Endodermal cell (in vitro differentiated cells): ENCODE results near the gene EYA2. TPM values are rescaled to one million over a fixed set of nuclear protein-coding genes. Genes with fewer than 3 reads are reported as not detected.

Experiments used
- DNase-seq: peaks from one replicate; pipeline ENCODE4 v3.0.0-alpha.2; 2017
- H3K27ac ChIP-seq: 2 replicates; pipeline ENCODE4 v1.5.1; 2013; ENCODE audit warnings: mild to moderate bottlenecking, low read depth, low read length, moderate library complexity
- H3K27me3 ChIP-seq: 2 replicates; pipeline ENCODE4 v1.6.1; 2013; ENCODE audit warnings: mild to moderate bottlenecking, low read length, moderate library complexity; ENCODE audit not compliant: insufficient read depth, control insufficient read depth, poor library complexity, severe bottlenecking
- H3K36me3 ChIP-seq: 2 replicates; pipeline ENCODE4 v1.7.0; 2013; ENCODE audit warnings: mild to moderate bottlenecking, low read length, moderate library complexity; ENCODE audit not compliant: control insufficient read depth, insufficient read depth
- H3K4me1 ChIP-seq: one replicate; pipeline ENCODE4 v1.7.0; 2013; ENCODE audit warnings: low read length; ENCODE audit not compliant: control insufficient read depth, insufficient read depth
- H3K4me3 ChIP-seq: 2 replicates; pipeline ENCODE4 v1.5.1; 2013; ENCODE audit warnings: mild to moderate bottlenecking, low read length, moderate library complexity
- H3K9ac ChIP-seq: 2 replicates; pipeline ENCODE4 v1.6.1; 2013; ENCODE audit warnings: mild to moderate bottlenecking, low read length, moderate library complexity; ENCODE audit not compliant: poor library complexity, severe bottlenecking; ENCODE audit errors: extremely low read depth
- H3K9me3 ChIP-seq: 2 replicates; pipeline ENCODE4 v1.6.1; 2013; ENCODE audit warnings: mild to moderate bottlenecking, low read length, moderate library complexity; ENCODE audit not compliant: control insufficient read depth
- H3K27ac Mint-ChIP-seq: 2 replicates; pipeline ENCODE4 v1.8.0; 2020; ENCODE audit warnings: mixed read lengths
- H3K27me3 Mint-ChIP-seq: 2 replicates; pipeline ENCODE4 v1.8.0; 2021; ENCODE audit warnings: mild to moderate bottlenecking, mixed read lengths; ENCODE audit not compliant: insufficient read depth
- H3K36me3 Mint-ChIP-seq: 2 replicates; pipeline ENCODE4 v1.8.0; 2020; ENCODE audit warnings: low read depth, mixed read lengths
- H3K4me1 Mint-ChIP-seq: 2 replicates; pipeline ENCODE4 v1.8.0; 2020; ENCODE audit warnings: mixed read lengths
- H3K4me3 Mint-ChIP-seq: 2 replicates; pipeline ENCODE4 v1.8.0; 2020; ENCODE audit warnings: mild to moderate bottlenecking, moderate library complexity, mixed read lengths
- H3K9me3 Mint-ChIP-seq: 2 replicates; pipeline ENCODE4 v1.8.0; 2020; ENCODE audit warnings: mild to moderate bottlenecking, mixed read lengths
- WGBS, 2 experiments: methylation state at CpG; one replicate each; pipeline versions ENCODE4 v1.1.5 to v1.1.7; 2013; ENCODE audit warnings: missing lambda C conversion rate in 2 of 2, mixed read lengths in 1 of 2; ENCODE audit not compliant: insufficient coverage in 1 of 2, insufficient read length in 1 of 2; 5-methylcytosine and 5-hydroxymethylcytosine counted together
- total RNA-seq, 2 donors: library from RNA; stranded (reverse); fragmentation: NEBNext Ultra II Directional in 1 of 2; extraction: Animal tissue kit (Norgen Biotek cat#: 25700) in 1 of 2; gene quantifications; 2 replicates in 1 of 2; 3 replicates in 1 of 2; pipeline ENCODE4 v1.2.1, GENCODE V29; 2021
- TF ChIP-seq, protein P1 (sequence below): fragments of 200-600 bp; sonication (generic); conservative IDR thresholded peaks from 2 replicates; pipeline ENCODE4 v1.5.0; 2021; ENCODE audit warnings: antibody characterized with exemption, mild to moderate bottlenecking

The EYA2 gene
- total RNA-seq, 2 donors from 2014 or later = 9.1 to 18.0 TPM

- TF ChIP-seq, protein P1, sequence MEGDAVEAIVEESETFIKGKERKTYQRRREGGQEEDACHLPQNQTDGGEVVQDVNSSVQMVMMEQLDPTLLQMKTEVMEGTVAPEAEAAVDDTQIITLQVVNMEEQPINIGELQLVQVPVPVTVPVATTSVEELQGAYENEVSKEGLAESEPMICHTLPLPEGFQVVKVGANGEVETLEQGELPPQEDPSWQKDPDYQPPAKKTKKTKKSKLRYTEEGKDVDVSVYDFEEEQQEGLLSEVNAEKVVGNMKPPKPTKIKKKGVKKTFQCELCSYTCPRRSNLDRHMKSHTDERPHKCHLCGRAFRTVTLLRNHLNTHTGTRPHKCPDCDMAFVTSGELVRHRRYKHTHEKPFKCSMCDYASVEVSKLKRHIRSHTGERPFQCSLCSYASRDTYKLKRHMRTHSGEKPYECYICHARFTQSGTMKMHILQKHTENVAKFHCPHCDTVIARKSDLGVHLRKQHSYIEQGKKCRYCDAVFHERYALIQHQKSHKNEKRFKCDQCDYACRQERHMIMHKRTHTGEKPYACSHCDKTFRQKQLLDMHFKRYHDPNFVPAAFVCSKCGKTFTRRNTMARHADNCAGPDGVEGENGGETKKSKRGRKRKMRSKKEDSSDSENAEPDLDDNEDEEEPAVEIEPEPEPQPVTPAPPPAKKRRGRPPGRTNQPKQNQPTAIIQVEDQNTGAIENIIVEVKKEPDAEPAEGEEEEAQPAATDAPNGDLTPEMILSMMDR = no peak
- H3K36me3 Mint-ChIP-seq = peaks cover 45% of the 10 kb centered on the region
- Histone ChIP-seq H3K27me3 (no peaks in the 10 kb centered on the region), H3K36me3 (peaks cover 87% of the 10 kb centered on the region), H3K27ac (no peak overlapping the region), H3K9me3 (no peaks in the 10 kb centered on the region), H3K4me1 (no peaks in the 10 kb centered on the region), H3K4me3 (no peak overlapping the region), H3K9ac (no peak overlapping the region)
- H3K4me1 Mint-ChIP-seq = peaks cover 1% of the 10 kb centered on the region
- H3K4me3 Mint-ChIP-seq = no peak overlapping the region
- DNase-seq = no peak
- no peaks in the 10 kb centered on the region for H3K27me3 Mint-ChIP-seq
- H3K9me3 Mint-ChIP-seq = no peaks in the 10 kb centered on the region
- WGBS, 2 experiments = 95 to 96% methylated on average over 10 of the region's 10 CpGs
- H3K27ac Mint-ChIP-seq = no peak overlapping the region
Measured at GRCh38 chr20:47215653-47216397, 321.2 kb downstream of the EYA2 start.

DNA sequence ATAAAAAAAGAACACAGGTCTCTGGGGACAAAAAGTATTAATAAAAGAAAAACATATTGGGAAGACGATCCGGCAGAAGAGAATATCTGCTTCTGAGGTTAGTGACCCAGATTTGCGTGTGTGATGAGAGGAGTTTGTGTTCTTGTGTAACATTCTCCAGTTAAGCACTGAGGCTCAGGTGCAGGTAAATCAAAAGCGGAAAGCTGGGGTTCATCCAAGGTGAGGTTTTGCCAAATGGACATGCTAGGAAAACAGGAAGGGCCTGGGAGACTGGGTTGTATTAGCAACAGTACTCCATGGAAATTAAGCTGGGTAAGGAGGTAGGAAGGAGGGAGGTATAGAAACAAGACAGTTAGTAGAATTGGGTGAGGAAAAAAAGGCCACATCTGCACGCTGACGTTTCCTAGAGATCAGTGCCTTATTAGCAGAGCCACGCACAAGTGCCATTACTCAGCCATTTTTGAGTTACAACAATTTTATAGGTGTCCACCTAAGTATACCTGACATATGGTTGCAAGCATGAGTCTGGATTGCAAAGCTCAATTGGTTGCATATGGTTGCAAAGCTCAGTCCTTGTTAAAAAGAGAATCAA lies 322.3 kb downstream of the EYA2 start:
- Mint-ChIP-seq H3K4me3 (no peak overlapping the region), H3K36me3 (peaks cover 53% of the 10 kb centered on the region), H3K27ac (no peak overlapping the region), H3K27me3 (no peaks in the 10 kb centered on the region), H3K4me1 (peaks cover 1% of the 10 kb centered on the region), H3K9me3 (no peaks in the 10 kb centered on the region)
- WGBS, 2 experiments = 96 to 97% methylated on average over 4 to 7 of the region's 7 CpGs
- Histone ChIP-seq H3K9me3 (no peaks in the 10 kb centered on the region), H3K27me3 (no peaks in the 10 kb centered on the region), H3K9ac (no peak overlapping the region), H3K36me3 (peaks cover 87% of the 10 kb centered on the region), H3K4me1 (no peaks in the 10 kb centered on the region), H3K4me3 (no peak overlapping the region), H3K27ac (no peak overlapping the region)
- DNase-seq = no peak
- TF ChIP-seq, protein P1 = no peak

GRCh38 chr20:47217482-47218446 lies 323.1 kb downstream of the EYA2 start:
- H3K4me1 ChIP-seq = no peaks in the 10 kb centered on the region
- H3K27ac ChIP-seq = no peak overlapping the region
- DNase-seq = no peak
- no peaks in the 10 kb centered on the region for H3K9me3 Mint-ChIP-seq
- H3K4me3 ChIP-seq = no peak overlapping the region
- peaks cover 62% of the 10 kb centered on the region for H3K36me3 Mint-ChIP-seq
- peaks cover 87% of the 10 kb centered on the region for H3K36me3 ChIP-seq
- H3K9ac ChIP-seq = no peak overlapping the region
- no peaks in the 10 kb centered on the region for H3K27me3 ChIP-seq
- H3K27me3 Mint-ChIP-seq = no peaks in the 10 kb centered on the region
- peaks cover 1% of the 10 kb centered on the region for H3K4me1 Mint-ChIP-seq
- H3K9me3 ChIP-seq = no peaks in the 10 kb centered on the region
- TF ChIP-seq, protein P1 = no peak
- no peak overlapping the region for H3K4me3 Mint-ChIP-seq
- WGBS, 2 experiments = 92 to 96% methylated on average over 9 to 12 of the region's 12 CpGs
- peak overlapping the region; percentile 9 for H3K27ac Mint-ChIP-seq
